IPS-NIHi11 (cell line): ENCODE results near the gene HBG1.

ENCODE experiments used
- DNase-seq: peaks from one replicate; pipeline ENCODE4 v3.0.0; 2012; ENCODE audit warnings: mixed read lengths, low spot score

The HBG1 gene

DNA sequence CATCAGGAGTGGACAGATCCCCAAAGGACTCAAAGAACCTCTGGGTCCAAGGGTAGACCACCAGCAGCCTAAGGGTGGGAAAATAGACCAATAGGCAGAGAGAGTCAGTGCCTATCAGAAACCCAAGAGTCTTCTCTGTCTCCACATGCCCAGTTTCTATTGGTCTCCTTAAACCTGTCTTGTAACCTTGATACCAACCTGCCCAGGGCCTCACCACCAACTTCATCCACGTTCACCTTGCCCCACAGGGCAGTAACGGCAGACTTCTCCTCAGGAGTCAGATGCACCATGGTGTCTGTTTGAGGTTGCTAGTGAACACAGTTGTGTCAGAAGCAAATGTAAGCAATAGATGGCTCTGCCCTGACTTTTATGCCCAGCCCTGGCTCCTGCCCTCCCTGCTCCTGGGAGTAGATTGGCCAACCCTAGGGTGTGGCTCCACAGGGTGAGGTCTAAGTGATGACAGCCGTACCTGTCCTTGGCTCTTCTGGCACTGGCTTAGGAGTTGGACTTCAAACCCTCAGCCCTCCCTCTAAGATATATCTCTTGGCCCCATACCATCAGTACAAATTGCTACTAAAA lies 22.8 kb downstream of the HBG1 start, which contains the start of gene HBB:
Gene HBB (minus strand): TSS at position 340 of the 579 bp plus-strand sequence. CDS start 50 bp downstream, at position 290.
- DNase-seq, result no peak

DNA sequence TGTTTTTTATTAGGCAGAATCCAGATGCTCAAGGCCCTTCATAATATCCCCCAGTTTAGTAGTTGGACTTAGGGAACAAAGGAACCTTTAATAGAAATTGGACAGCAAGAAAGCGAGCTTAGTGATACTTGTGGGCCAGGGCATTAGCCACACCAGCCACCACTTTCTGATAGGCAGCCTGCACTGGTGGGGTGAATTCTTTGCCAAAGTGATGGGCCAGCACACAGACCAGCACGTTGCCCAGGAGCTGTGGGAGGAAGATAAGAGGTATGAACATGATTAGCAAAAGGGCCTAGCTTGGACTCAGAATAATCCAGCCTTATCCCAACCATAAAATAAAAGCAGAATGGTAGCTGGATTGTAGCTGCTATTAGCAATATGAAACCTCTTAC lies 24.2 kb downstream of the HBG1 start:
- no peak for DNase-seq

DNA sequence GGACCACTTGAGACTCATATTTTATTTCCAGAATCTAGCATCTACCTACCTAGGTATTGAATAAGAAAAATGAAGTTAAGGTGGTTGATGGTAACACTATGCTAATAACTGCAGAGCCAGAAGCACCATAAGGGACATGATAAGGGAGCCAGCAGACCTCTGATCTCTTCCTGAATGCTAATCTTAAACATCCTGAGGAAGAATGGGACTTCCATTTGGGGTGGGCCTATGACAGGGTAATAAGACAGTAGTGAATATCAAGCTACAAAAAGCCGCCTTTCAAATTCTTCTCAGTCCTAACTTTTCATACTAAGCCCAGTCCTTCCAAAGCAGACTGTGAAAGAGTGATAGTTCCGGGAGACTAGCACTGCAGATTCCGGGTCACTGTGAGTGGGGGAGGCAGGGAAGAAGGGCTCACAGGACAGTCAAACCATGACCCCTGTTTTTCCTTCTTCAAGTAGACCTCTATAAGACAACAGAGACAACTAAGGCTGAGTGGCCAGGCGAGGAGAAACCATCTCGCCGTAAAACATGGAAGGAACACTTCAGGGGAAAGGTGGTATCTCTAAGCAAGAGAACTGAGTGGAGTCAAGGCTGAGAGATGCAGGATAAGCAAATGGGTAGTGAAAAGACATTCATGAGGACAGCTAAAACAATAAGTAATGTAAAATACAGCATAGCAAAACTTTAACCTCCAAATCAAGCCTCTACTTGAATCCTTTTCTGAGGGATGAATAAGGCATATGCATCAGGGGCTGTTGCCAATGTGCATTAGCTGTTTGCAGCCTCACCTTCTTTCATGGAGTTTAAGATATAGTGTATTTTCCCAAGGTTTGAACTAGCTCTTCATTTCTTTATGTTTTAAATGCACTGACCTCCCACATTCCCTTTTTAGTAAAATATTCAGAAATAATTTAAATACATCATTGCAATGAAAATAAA lies 24.8 kb downstream of the HBG1 start:
- DNase-seq, result no peak

DNA sequence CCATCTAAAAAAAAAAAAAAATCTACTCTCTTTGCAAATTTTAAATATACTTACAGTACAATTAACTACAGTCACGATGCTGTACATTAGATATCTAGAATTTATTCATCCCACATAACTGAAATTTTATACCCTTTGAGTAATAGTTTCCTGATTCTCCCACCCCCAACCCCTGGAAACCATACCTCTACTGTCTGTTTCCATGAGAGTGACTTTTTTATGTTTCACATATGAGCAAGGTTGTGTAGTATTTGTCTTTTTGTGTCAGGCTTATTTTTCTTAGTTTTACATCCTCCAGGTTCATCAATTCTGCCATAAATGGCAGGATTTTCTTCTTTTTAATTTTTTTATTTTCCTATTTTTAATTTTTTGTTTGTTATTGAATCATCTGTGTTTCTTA lies 26.0 kb downstream of the HBG1 start:
- no peak for DNase-seq

DNA sequence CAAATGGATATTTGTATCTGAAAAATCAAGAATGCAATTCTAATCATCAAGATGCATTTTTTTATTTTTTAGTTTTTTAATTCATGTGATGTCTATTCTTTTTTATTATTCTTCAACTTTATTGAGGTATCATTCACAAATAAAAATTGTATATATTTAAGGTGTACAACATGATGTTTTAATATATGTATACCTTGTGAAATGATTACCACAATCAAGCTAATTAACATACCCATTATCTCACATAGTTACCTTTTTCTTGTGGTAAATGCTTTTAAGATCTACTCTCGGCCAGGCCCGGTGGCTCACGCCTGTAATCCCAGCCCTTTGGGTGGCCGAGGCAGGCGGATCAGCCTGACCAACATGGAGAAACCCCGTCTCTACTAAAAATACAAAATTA lies 26.5 kb downstream of the HBG1 start:
- DNase-seq, result no peak

DNA sequence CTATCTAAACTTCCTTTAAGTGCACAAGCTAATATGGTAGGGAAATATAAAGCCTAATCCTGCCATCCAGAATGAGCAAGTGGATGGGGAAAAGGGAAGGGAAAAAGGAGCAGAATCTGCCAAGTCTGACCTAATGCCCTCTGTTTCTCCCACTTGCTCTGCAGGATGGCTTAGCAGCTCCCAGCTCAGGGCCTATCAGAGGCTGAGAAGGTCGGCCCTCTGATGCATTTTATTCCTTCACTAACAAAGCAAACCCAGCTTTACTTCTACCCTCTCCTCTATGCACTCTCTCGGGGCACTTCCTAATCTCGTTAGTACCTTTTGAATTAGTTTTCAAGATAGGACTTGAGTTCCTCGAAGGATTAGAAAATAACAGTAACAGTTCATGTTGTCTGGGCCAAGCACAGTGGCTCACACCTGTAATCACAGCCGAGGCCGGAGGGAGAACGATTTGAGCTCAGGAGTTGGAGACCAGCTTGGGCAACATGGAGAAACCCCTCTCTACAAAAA lies 39.2 kb downstream of the HBG1 start:
- DNase-seq, result peak; percentile 13

DNA sequence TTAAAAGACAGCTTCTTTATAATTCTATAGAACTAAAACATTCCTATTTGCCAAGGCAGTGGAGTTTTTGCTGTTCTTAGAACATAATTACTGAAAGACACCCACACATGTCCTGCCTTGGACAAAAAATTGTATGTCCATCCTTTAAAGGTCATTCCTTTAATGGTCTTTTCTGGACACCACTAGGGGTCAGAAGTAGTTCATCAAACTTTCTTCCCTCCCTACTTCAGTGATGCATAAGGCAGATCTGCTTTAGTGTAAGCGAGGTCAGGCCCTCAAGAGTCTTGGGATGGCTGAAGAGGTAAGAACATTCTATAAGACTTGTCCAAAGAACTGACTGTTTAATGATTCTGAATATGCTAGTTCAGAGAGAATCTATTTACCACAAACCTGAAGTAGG lies 44.9 kb downstream of the HBG1 start:
- DNase-seq, result peak; percentile 71

DNA sequence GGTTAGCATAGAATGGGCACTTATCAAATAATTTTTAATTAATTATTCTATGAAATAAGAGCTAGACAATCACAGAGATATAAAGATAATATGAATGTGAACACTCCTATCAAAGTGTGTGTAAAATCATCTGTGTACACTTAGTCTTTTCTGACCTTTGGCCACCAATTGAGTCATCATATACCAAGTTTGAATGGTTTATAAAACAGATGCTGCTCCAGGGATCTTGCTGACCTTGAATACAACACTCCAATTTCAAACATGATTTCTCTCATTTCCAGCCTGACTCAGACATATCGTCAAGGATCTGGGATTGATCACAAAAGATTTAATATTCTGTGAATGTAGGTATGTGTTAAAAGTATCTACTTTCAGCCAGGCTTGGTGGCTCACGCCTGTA lies 46.3 kb downstream of the HBG1 start:
- no peak for DNase-seq

DNA sequence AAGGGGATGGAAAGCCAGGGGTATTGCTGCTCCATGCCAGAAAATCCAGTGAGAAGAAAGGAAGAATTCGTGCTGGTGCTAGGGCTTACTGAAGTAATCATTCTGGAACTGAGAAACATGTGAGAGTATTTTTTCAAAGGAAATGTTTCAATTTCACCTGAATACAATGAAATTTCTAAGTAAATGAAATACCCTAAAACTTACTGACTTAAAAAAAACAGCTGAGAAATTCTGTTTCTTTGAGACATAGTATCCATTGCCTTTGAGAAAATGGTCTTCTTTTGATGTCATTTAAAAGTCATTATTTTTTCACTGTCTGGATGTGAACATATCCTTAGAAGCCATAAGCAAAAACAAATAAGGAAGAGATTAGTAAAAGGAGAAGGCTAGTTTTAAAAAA lies 49.1 kb downstream of the HBG1 start, which contains the start of gene OR51V1:
Gene OR51V1 (minus strand): TSS at position 101 of the 400 bp plus-strand sequence. CDS start 0 bp downstream, at position 101.
- DNase-seq, result no peak

DNA sequence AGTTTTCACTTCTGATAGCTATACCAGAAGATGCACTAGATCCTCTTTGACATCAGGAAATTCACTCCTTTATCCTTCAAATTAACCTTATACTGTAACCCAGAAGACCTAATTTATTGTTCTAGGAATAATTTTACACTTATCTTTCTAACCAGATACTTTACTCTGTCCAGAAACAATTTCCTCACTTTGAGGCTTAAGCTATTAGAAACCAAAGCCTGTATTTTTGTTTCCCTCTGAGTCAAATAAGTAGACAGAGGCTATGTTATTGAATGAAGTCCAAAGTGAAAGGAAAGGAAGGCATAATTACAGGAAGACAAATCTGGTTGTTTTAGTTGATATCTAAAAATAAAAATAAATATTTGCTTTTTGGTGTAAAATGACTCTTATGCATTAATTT lies 51.4 kb downstream of the HBG1 start:
- no peak for DNase-seq
